BJ (cell line): ENCODE measurements around the gene CYYR1. TPM values are rescaled to one million over a fixed set of nuclear protein-coding genes. Genes with fewer than 3 reads are reported as not detected.
A peak's percentile ranks its signal among the peaks of the same experiment; 100 is the strongest.

Experiments used
- CTCF ChIA-PET: fragments of 350-600 bp; formaldehyde crosslinking; extraction: SDS; loops from one replicate; lab custom pipeline; 2021; ENCODE audit warnings: antibody characterized with exemption, inconsistent platforms; lab: Yijun Ruan, JAX
- POLR2A ChIA-PET: fragments of 300-600 bp; sonication (Branson Sonifier 250); formaldehyde crosslinking; extraction: SDS; loops from one replicate; lab custom pipeline; 2021; ENCODE audit warnings: antibody characterized with exemption; lab: Charles Lee
- DNase-seq: peaks from one replicate; pipeline ENCODE4 v3.0.0-alpha.2; 2011; ENCODE audit warnings: low read depth
- H3K27me3 ChIP-seq: 2 replicates; pipeline ENCODE4 v1.6.0; 2011; ENCODE audit warnings: low read length; ENCODE audit not compliant: control insufficient read depth, insufficient read depth
- H3K36me3 ChIP-seq: 2 replicates; pipeline ENCODE4 v1.5.1; 2011; ENCODE audit warnings: low read length; ENCODE audit not compliant: control insufficient read depth, insufficient read depth
- H3K4me3 ChIP-seq: 2 replicates; pipeline ENCODE4 v1.5.1; 2011; ENCODE audit warnings: low read depth, mild to moderate bottlenecking, control low read depth, low read length
- polyA plus RNA-seq: library from polyadenylated mRNA; depleted of rRNA; stranded (reverse); fragments of >200 nt; gene quantifications from 2 replicates; pipeline ENCODE4 v1.2.3, GENCODE V29; 2011
- TF ChIP-seq, protein P1 (sequence below): IDR thresholded peaks from 2 replicates; pipeline ENCODE4 v1.5.1; 2011; ENCODE audit warnings: low read depth, mild to moderate bottlenecking, control low read depth, inconsistent platforms, low read length, moderate library complexity; ENCODE audit not compliant: insufficient read depth

The CYYR1 gene
- polyA plus RNA-seq, 1 experiment = not detected

DNA sequence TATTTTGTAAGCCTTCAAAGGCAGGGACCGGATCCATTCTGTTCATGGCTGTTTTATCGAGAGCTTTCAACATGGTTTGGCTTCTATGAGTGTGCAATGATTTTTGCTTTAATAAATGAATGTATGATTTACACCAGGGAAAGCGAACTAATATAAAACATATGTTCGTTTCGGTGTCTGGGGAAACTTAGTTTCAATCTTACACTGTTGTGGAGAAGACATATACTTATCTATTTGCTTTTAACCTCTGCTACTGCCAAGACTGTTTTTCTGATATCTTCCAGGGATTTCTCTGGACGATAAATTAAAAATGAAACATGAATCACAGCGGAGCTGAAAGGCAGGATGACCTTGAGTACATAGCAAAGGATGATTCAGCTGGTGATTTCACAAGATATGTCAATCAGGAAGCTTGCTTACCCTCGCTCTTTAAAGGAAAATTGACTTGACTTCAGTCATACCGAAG is 14.7 kb upstream of the CYYR1 start:
- CTCF ChIA-PET = no interaction called here
- POLR2A ChIA-PET = no interaction called here
- no peak for DNase-seq

DNA sequence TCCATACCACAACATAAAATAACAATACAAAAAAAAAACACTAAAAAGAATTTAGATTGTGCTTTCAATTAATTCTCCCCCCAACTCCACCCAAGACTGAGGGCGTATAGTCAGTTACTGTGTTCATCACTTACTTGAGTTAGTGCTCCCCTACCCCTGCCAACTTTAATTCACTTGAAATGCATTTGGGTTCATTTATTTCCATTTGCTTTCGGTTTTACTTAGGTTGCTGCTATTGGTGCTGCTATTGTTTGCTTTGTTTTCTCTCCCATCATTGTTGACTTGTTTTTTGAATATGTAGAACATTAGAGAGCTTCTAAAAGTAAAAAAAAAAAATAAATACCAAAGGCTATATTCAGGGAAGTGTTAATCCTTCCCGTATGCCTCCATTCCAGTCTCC is 10.7 kb upstream of the CYYR1 start:
- POLR2A ChIA-PET = no interaction called here

More for the DNA sequence above, 14.7 kb upstream of the CYYR1 start:
- H3K27me3 ChIP-seq = no peaks in the 10 kb centered on the region
- H3K36me3 ChIP-seq = no peaks in the 10 kb centered on the region
- TF ChIP-seq, protein P1, sequence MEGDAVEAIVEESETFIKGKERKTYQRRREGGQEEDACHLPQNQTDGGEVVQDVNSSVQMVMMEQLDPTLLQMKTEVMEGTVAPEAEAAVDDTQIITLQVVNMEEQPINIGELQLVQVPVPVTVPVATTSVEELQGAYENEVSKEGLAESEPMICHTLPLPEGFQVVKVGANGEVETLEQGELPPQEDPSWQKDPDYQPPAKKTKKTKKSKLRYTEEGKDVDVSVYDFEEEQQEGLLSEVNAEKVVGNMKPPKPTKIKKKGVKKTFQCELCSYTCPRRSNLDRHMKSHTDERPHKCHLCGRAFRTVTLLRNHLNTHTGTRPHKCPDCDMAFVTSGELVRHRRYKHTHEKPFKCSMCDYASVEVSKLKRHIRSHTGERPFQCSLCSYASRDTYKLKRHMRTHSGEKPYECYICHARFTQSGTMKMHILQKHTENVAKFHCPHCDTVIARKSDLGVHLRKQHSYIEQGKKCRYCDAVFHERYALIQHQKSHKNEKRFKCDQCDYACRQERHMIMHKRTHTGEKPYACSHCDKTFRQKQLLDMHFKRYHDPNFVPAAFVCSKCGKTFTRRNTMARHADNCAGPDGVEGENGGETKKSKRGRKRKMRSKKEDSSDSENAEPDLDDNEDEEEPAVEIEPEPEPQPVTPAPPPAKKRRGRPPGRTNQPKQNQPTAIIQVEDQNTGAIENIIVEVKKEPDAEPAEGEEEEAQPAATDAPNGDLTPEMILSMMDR = no peak
- H3K4me3 ChIP-seq = no peak overlapping the region

DNA sequence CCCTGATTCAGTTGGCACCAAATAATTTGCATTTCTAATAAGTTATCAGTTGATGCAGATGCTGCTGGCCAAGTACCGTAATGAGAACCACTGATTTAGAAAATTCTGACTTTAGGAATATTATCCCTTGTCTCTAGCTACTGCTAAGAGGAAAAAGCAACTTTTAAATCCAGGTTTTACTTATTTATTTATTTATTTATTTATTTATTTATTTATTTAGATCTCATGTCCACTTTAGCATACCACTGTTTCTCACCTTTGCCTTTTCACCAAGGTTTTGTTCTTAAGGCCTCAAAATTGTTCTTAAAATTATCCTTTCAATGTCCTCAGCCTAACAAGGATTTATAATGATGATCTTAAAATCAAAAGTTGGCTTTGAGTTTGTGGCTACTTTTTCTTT is 8.7 kb upstream of the CYYR1 start:
- POLR2A ChIA-PET = no interaction called here
- TF ChIP-seq, protein P1 = no peak
- Histone ChIP-seq H3K27me3 (no peaks in the 10 kb centered on the region), H3K36me3 (no peaks in the 10 kb centered on the region), H3K4me3 (no peak overlapping the region)
- CTCF ChIA-PET = interaction anchor here (0.6 kb wide), 1 partner anchor 9 kb away, joined by 3 read pairs; no protein-coding TSS in a partner anchor
- no peak for DNase-seq

More for the DNA sequence above, 10.7 kb upstream of the CYYR1 start:
- CTCF ChIA-PET = interaction anchor here (0.8 kb wide), 1 partner anchor 52 kb away, joined by 3 read pairs; no protein-coding TSS in a partner anchor
- Histone ChIP-seq H3K36me3 (no peaks in the 10 kb centered on the region), H3K27me3 (no peaks in the 10 kb centered on the region), H3K4me3 (no peak overlapping the region)
- TF ChIP-seq, protein P1 = no peak
- no peak for DNase-seq

DNA sequence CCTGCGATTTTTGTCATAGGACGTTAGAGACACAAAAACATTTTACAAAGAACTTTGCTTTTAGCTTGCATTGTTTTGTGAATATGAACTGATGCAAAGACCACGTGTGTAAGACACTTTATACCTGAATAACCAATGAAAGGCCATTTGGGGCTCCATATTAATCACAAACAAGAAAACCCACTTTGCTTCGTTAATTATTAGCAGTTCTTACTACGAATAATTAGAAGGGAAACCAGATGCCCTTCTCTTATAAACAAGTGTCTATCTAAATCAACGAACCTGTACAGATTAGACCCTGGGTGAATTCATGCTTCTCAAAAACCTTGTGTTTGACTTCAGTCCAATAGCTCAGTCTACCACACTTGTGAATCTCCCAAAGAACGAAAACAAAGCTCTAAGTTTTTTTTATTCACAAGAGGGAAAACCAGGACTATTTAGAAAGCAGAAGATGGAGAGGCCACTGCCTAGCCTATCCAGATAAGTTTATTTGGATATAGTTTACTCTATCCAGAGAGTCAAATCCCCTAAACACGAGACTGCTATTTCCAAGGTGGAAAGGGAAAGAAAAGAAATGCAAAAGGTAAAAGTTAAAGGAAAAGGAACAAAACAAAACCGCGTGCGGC is 897 bp downstream of the CYYR1 start:
- CTCF ChIA-PET = no interaction called here
- TF ChIP-seq, protein P1 = no peak
- POLR2A ChIA-PET = no interaction called here
- H3K36me3 ChIP-seq = no peaks in the 10 kb centered on the region
- H3K4me3 ChIP-seq = peak overlapping the region; percentile 25; the same call in 1 of the 2 replicates
- DNase-seq = no peak
- peaks cover 9% of the 10 kb centered on the region for H3K27me3 ChIP-seq

DNA sequence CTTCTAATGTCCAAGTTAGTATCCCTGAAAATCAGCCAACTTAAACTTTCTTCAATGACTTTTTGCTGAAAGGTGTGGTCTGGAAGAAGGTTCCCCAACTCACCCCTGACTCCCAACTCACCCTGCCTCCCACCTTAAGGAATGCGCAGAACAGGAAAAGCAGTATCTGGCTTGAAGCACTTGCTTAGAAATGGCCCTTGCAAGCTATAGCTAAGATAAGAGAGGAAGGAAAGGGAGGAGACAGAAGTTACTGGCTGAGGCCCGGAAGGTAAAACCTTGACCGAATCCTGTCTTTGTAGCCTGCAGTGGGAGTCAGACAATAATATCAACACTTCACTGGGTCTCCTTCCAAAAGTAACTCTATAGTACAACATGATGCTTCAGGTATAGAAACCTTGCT is 2.9 kb downstream of the CYYR1 start:
- no peak for DNase-seq
- TF ChIP-seq, protein P1 = no peak
- H3K36me3 ChIP-seq = no peaks in the 10 kb centered on the region
- ChIA-PET POLR2A (no interaction called here), CTCF (no interaction called here)
- no peak overlapping the region for H3K4me3 ChIP-seq
- peaks cover 9% of the 10 kb centered on the region for H3K27me3 ChIP-seq
